Stimulated activated CD8-positive, alpha-beta memory T cell treated with anti-CD3 and anti-CD28 coated beads, Interleukin-7, amount 100 ng/mL, for 1 hour (primary cell): ENCODE results near the gene CFAP100.

Source experiments
- DNase-seq, 2 donors: peaks; one replicate each; pipeline ENCODE4 v3.0.0-alpha.2; 2020; ENCODE audit warnings: low read depth in 2 of 2

Gene CFAP100

GRCh38 chr3:126394179-126394976 lies at the start of gene CFAP100:
Gene CFAP100, plus strand, starts transcription at chr3:126394909. Its CDS starts 1,092 bp downstream, at chr3:126396001.
- no peak for DNase-seq

- DNase-seq: no peak
Measured at GRCh38 chr3:126345231-126345630, 49.5 kb upstream of the CFAP100 start.

- DNase-seq: no peak
Measured at GRCh38 chr3:126345641-126346460, 48.9 kb upstream of the CFAP100 start.

- DNase-seq: no peak
Measured at GRCh38 chr3:126346466-126346865, 48.2 kb upstream of the CFAP100 start.

GRCh38 chr3:126347543-126348161 lies 47.1 kb upstream of the CFAP100 start:
- no peak for DNase-seq

GRCh38 chr3:126348308-126348920 lies 46.3 kb upstream of the CFAP100 start:
- DNase-seq: no peak

GRCh38 chr3:126349071-126349470 lies 45.6 kb upstream of the CFAP100 start:
- no peak for DNase-seq

GRCh38 chr3:126349611-126350501 lies 44.9 kb upstream of the CFAP100 start:
- DNase-seq: no peak

GRCh38 chr3:126350502-126351085 lies 44.1 kb upstream of the CFAP100 start:
- DNase-seq: no peak

GRCh38 chr3:126351086-126351770 lies 43.5 kb upstream of the CFAP100 start:
- no peak for DNase-seq

GRCh38 chr3:126351771-126352475 lies 42.8 kb upstream of the CFAP100 start:
- DNase-seq: no peak

GRCh38 chr3:126352476-126353454 lies 41.9 kb upstream of the CFAP100 start:
- DNase-seq: no peak

- DNase-seq: no peak
Measured at GRCh38 chr3:126353694-126354321, 40.9 kb upstream of the CFAP100 start.

GRCh38 chr3:126354776-126355175 lies 39.9 kb upstream of the CFAP100 start:
- no peak for DNase-seq

- no peak for DNase-seq
Measured at GRCh38 chr3:126355251-126355650, 39.5 kb upstream of the CFAP100 start.

GRCh38 chr3:126355777-126356372 lies 38.8 kb upstream of the CFAP100 start:
- no peak for DNase-seq
